AG09319 (cell line): Measurements from ENCODE around the gene ARHGAP12.

ENCODE experiments used
- DNase-seq: peaks from one replicate; pipeline ENCODE4 v3.0.0-alpha.2; 2010; ENCODE audit warnings: low read depth; ENCODE audit errors: extremely low read depth
- TF ChIP-seq, protein P1 (sequence below): IDR thresholded peaks from 2 replicates; pipeline ENCODE4 v1.5.1; 2011; ENCODE audit warnings: low read depth, mild to moderate bottlenecking, inconsistent platforms, low read length, moderate library complexity

ARHGAP12 gene

GRCh38 chr10:31945392-31945791 lies 16.8 kb upstream of the ARHGAP12 start:
- no peak for DNase-seq
- TF ChIP-seq, protein P1, sequence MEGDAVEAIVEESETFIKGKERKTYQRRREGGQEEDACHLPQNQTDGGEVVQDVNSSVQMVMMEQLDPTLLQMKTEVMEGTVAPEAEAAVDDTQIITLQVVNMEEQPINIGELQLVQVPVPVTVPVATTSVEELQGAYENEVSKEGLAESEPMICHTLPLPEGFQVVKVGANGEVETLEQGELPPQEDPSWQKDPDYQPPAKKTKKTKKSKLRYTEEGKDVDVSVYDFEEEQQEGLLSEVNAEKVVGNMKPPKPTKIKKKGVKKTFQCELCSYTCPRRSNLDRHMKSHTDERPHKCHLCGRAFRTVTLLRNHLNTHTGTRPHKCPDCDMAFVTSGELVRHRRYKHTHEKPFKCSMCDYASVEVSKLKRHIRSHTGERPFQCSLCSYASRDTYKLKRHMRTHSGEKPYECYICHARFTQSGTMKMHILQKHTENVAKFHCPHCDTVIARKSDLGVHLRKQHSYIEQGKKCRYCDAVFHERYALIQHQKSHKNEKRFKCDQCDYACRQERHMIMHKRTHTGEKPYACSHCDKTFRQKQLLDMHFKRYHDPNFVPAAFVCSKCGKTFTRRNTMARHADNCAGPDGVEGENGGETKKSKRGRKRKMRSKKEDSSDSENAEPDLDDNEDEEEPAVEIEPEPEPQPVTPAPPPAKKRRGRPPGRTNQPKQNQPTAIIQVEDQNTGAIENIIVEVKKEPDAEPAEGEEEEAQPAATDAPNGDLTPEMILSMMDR: no peak

DNA sequence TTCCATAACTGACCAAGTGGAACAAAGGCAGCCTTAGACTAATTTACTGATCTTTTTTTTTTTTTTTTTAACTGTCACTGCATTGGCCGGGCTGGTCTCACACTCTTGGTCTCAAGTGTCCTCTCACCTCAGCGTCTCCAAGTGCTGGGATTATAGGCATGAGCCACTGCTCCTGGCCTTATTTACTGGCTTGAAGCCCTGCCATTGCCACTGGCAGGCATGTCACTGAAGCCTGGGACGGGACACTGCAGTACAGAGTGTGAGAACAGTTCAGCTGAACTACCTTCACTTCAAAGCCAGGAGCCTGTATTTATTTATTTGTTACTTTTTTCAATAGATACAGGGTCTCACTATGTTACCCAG lies 15.4 kb upstream of the ARHGAP12 start:
- no peak for DNase-seq
- TF ChIP-seq, protein P1: no peak

DNA sequence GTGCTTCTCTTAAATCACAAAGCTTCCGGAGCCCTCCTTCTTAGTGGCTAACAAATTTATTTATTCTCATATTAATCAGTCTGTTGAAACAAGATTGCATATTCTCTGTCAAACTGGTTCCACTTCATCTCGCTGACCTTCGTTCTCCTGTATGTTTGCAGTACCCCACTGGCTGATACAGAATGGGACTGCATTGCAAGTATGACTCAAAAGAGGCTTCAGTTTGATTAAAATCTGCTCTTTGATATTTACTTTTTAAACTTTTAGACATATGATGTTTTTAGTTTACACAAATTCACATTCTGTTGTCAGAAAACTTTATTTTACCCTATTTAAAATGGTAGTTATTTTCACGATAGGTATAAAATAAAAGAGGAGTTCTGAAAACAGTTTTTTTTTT lies 14.3 kb upstream of the ARHGAP12 start:
- TF ChIP-seq, protein P1: no peak
- DNase-seq: no peak

- DNase-seq: no peak
Observed at GRCh38 chr10:31942435-31942834, 13.8 kb upstream of the ARHGAP12 start.

DNA sequence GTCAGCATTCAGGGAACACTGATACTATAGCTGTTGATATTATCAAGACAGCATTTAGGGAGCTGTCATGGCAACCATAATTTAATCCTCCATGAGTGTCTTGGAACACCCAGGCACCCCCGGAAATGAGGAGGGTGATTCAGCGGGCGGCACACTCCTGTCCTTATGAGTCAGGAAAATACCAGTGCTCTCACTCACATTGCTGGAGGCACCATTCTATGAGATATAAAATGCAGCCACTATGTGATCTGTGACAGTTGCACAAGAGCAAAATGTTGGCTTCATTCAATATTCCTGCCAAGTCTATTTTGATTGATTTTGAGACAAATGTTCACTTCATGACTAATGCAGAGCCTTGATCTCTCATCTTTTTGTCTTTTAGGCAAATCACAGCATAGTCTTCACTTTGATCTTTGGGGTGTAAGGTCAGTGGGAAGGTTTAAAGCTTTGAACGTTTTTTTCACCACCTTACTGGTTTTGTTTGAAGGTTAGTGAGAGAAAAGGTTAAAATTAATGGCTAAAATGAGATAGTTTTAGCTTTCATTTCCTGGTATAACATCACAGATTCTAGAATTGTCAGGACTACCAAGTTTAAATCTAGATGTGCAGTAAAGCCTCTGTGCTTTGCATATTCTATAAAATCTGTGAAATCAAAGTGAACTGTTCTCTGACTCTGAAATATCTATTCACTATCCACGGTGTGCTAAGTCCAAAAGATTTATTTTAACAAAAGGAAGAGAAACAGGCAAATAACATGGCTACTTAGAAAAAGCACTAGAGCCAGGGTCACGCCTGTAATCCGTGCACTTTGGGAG lies 12.4 kb upstream of the ARHGAP12 start:
- TF ChIP-seq, protein P1: no peak
- peak; percentile 70 for DNase-seq

More at GRCh38 chr10:31942435-31942834, 13.8 kb upstream of the ARHGAP12 start:
- TF ChIP-seq, protein P1: no peak

- TF ChIP-seq, protein P1: no peak
- DNase-seq: no peak
Observed at GRCh38 chr10:31939797-31940708, 11.4 kb upstream of the ARHGAP12 start.

DNA sequence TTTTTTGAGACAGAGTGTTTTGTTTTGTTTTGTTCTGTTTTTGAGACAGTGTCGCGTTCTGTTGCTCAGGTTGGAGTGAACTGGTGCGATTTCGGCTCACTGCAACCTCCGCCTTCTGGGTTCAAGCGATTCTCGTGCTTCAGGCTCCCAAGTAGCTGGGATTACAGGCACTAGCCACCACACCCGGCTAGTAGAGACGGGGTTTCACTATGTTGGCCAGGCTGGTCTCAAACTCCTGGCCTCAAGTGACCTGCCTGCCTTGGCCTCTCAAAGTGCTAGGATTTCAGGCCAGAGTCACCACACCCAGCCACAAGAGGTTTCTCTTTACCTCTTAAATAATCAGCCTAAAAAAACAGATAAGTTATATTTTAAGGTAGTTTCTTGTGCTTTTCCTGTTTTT lies 8.7 kb upstream of the ARHGAP12 start:
- TF ChIP-seq, protein P1: no peak
- no peak for DNase-seq
